ENCODE measurements around the gene SATB2.

SATB2 gene

DNA sequence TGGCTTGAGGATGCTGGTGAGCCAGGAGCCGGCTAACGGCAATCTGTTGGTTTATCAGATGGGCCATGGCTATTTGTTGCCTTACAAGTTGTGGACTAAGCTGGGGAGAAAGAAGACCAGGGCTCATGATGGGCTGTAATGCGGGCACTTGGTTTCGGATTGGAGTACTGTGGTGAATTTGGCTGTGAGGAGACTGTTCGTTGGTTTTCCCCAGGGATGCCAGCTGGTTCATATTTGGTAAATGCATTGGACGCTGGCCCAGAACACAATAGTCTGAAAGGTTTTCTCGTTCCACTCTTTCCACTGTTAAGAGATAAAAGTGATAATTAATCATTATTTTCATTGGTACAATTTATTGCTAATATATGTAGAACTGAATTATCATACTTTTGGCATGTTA is 108.9 kb downstream of the SATB2 start:
- no peak for DNase-seq (ENCODE audit: low read depth)
- TF ChIP-seq, protein P1, sequence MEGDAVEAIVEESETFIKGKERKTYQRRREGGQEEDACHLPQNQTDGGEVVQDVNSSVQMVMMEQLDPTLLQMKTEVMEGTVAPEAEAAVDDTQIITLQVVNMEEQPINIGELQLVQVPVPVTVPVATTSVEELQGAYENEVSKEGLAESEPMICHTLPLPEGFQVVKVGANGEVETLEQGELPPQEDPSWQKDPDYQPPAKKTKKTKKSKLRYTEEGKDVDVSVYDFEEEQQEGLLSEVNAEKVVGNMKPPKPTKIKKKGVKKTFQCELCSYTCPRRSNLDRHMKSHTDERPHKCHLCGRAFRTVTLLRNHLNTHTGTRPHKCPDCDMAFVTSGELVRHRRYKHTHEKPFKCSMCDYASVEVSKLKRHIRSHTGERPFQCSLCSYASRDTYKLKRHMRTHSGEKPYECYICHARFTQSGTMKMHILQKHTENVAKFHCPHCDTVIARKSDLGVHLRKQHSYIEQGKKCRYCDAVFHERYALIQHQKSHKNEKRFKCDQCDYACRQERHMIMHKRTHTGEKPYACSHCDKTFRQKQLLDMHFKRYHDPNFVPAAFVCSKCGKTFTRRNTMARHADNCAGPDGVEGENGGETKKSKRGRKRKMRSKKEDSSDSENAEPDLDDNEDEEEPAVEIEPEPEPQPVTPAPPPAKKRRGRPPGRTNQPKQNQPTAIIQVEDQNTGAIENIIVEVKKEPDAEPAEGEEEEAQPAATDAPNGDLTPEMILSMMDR (IDR thresholded peaks at IDR 0.05; ENCODE audit: control insufficient read depth, extremely low read depth, insufficient read depth): no peak

DNA sequence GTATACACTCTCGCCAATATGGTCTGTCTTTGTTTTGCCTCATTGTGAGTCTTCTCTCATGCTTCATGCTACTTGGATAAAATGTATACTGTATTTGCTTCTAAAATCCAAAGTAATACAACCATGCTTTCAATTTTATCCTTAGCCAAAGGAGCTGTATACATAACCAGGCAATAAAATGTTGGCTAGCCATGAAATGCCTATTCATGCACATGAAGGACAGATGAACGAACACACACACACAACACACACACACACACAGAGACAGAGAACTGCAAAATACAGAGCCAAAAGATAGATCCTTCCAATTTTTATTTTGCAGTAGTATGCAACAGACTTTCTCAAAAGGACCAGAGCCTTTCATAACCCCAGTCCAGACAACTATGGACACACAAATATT is 113.7 kb downstream of the SATB2 start:
- TF ChIP-seq, protein P1 (IDR thresholded peaks at IDR 0.05; ENCODE audit: control insufficient read depth, extremely low read depth, insufficient read depth): no peak

More for the DNA sequence above, 108.9 kb downstream of the SATB2 start:
- H3K4me3 ChIP-seq (ENCODE audit: low read depth, low read length): no peak overlapping the region

DNA sequence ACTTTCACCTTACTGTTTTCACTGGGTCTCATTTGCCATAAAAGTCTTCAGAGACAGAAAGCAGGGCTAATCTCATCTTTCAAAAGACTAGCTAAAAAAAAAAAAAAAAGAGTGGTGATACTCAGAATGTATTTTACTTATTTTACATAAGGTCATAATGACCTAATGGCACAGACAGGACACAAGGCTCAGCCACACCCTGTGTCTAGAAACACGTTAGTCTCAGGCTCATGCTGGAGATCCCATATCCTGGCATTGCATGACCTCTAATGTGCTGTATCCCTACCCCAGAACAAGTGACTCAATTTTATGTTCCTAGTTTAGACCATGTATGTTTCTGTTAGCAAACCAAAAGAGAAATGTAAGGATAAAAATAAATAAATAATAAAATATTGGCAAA is 115.4 kb downstream of the SATB2 start:
- DNase-seq (ENCODE audit: low read depth): no peak
- no peak overlapping the region for H3K4me3 ChIP-seq (ENCODE audit: low read depth, low read length)
- TF ChIP-seq, protein P1 (IDR thresholded peaks at IDR 0.05; ENCODE audit: control insufficient read depth, extremely low read depth, insufficient read depth): no peak

More for the DNA sequence above, 113.7 kb downstream of the SATB2 start:
- DNase-seq (ENCODE audit: low read depth): no peak
- no peak overlapping the region for H3K4me3 ChIP-seq (ENCODE audit: low read depth, low read length)

DNA sequence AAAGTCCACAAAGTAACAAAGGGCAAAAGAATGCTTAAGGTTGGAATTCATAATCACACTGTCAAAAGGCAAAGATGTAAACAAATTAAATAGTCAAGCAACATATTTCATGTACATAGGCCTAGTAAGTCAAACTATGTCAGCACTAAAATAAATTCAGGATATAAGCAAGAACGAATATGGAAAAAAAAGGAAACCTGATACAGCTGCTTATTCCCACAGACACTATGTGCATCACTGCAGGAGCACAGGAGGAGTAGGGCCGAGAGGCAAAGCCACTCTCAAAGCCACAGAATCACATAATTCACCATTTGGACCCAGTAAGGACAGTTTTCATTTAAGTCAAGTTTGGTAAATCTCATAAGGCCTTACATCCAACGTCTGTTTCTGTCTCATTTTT is 116.6 kb downstream of the SATB2 start:
- DNase-seq (ENCODE audit: low read depth): no peak
- H3K4me3 ChIP-seq (ENCODE audit: low read depth, low read length): no peak overlapping the region
- TF ChIP-seq, protein P1 (IDR thresholded peaks at IDR 0.05; ENCODE audit: control insufficient read depth, extremely low read depth, insufficient read depth): no peak

DNA sequence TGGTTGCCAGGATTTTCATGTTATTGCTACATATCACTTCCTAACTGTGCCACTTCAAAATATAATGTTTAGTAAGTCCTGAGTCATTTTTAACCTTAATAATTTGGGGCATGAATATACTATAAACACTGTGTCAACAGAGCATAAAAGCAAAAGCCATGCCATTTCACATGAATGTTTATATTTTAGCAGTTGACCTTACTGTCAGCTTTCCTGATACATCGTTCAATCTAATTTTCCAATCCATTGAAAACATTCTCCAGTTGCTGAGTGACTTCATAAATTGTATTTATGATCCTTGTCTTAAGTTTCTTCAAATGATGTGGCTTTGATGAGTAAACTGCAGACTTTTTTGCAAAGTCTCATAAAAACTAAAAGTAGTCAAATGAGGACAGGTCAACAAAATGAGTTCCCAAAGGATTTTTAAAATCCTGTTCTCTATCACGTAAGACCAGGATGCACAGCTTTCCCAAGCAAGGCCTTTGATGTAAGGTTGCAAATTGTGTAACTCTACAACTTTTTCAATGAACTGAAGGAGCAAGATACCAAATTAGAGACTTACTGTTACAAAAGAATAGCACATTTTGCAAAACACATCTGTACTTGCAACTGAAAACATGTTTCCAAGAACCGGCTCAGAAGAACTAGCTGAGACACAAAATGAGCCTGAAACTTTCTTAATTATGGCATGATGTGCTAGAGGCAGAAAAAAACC is 117.7 kb downstream of the SATB2 start:
- TF ChIP-seq, protein P1 (IDR thresholded peaks at IDR 0.05; ENCODE audit: control insufficient read depth, extremely low read depth, insufficient read depth): no peak
- no peak overlapping the region for H3K4me3 ChIP-seq (ENCODE audit: low read depth, low read length)
- no peak for DNase-seq (ENCODE audit: low read depth)

DNA sequence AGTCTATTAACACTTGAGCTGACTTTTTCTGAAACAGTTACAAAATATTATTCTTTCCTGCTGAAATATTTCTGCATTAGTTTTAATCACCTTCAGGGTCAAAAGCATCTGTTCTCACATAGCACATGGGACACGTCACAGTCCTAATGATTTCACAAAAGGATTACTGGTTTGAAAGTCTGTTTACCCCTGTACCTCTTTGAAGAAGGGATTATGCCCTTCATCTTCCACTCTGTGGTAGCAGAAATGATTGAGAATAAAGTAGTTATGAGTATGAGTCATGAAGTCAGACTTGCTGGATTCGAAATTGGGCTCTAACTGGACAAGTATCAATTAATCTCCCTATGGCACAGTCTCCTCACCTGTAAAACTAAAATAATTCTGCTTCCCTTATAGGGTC is 121.2 kb downstream of the SATB2 start:
- no peak for DNase-seq (ENCODE audit: low read depth)
- TF ChIP-seq, protein P1 (IDR thresholded peaks at IDR 0.05; ENCODE audit: control insufficient read depth, extremely low read depth, insufficient read depth): no peak
- H3K4me3 ChIP-seq (ENCODE audit: low read depth, low read length): no peak overlapping the region

DNA sequence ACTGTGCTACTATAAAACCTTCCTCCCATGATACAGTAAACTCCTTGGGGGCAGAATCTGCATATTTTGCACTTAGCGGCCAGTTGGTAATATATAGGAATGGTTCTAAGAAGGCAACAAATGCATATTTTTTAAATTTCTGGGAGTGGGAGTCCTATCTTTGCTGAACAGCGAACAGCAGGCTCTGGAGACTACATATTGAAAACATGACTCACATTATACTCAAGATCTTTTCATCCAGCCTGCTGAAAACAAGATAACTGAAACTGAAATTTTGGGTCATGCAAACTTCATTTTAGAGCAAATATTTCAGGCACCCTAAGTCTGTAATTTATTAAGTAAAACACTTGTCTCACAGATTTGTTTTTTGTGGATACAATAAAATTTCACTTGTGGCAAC is 122.2 kb downstream of the SATB2 start:
- no peak overlapping the region for H3K4me3 ChIP-seq (ENCODE audit: low read depth, low read length)
- TF ChIP-seq, protein P1 (IDR thresholded peaks at IDR 0.05; ENCODE audit: control insufficient read depth, extremely low read depth, insufficient read depth): no peak
- no peak for DNase-seq (ENCODE audit: low read depth)
